ENCODE data around the gene ZNHIT2.

DNA sequence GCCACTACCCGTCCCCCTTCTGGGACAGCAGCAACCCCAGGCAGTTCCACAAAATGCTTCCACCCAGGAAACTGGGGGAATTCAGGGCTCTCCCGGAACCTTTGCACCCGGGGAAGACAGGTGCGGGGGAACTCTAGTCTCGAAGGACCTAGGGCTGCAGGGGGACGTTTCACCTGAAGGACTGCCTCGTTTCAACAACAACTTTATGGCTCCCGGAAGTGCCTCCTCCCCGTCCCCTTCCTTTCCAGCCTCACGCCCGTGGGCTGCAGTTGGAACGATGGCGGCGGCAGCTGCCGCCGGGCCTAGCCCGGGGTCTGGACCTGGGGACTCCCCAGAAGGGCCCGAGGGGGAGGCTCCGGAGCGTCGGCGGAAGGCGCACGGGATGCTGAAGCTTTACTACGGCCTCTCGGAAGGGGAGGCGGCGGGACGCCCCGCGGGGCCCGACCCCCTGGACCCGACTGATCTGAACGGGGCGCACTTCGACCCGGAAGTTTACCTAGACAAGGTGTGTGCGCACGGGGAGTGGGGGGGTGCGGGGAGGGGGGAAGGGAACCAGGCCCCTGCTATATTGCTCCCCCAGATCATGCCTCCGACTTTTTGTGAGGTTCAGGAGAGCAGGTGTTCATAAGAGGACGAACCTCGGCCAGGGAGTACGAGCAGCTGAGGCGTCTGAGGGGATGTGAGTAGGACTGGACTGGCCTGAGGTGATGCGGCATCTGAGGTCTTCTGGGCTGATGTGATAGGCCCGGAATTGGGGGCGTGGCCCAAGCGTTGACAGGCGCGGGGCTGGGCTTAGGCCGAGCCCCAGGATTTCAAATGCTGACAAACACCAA lies 21.3 kb downstream of the ZNHIT2 start, which contains the start of gene VPS51:
- peak; percentile 81 for TF ChIP-seq POLR2AphosphoS5 (IDR thresholded peaks at IDR 0.05; ENCODE audit: low read depth, low read length)
- TF ChIP-seq, protein P1, sequence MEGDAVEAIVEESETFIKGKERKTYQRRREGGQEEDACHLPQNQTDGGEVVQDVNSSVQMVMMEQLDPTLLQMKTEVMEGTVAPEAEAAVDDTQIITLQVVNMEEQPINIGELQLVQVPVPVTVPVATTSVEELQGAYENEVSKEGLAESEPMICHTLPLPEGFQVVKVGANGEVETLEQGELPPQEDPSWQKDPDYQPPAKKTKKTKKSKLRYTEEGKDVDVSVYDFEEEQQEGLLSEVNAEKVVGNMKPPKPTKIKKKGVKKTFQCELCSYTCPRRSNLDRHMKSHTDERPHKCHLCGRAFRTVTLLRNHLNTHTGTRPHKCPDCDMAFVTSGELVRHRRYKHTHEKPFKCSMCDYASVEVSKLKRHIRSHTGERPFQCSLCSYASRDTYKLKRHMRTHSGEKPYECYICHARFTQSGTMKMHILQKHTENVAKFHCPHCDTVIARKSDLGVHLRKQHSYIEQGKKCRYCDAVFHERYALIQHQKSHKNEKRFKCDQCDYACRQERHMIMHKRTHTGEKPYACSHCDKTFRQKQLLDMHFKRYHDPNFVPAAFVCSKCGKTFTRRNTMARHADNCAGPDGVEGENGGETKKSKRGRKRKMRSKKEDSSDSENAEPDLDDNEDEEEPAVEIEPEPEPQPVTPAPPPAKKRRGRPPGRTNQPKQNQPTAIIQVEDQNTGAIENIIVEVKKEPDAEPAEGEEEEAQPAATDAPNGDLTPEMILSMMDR (IDR thresholded peaks at IDR 0.05), result no peak

All from Panc1 (cell line).